HG03064 (cell line): Measurements from ENCODE around the gene TOR4A.

ENCODE experiments used
- ATAC-seq: cut with Tn5 transposase; IDR thresholded peaks from one replicate; pipeline ENCODE4 v1.9.1; 2021; ENCODE audit warnings: low read depth; ENCODE audit not compliant: unreplicated experiment

The TOR4A gene

GRCh38 chr9:137269231-137269772 lies 8.2 kb upstream of the TOR4A start:
- ATAC-seq: no peak

- no peak for ATAC-seq
These were observed 6.4 kb upstream of the TOR4A start for GRCh38 chr9:137270929-137271695.

- no peak for ATAC-seq
These were observed 5.8 kb upstream of the TOR4A start for GRCh38 chr9:137271696-137272076.

- ATAC-seq: no peak
These were observed 5.1 kb upstream of the TOR4A start for GRCh38 chr9:137272241-137273094.

- no peak for ATAC-seq
These were observed 4.4 kb upstream of the TOR4A start for GRCh38 chr9:137273095-137273490.

GRCh38 chr9:137273611-137274320 lies 3.8 kb upstream of the TOR4A start:
- no peak for ATAC-seq

GRCh38 chr9:137275203-137275587 lies 2.3 kb upstream of the TOR4A start:
- ATAC-seq: no peak

GRCh38 chr9:137275588-137276472 lies 1.7 kb upstream of the TOR4A start:
- no peak for ATAC-seq

- ATAC-seq: no peak
These were observed 825 bp upstream of the TOR4A start for GRCh38 chr9:137276473-137277328.

- no peak for ATAC-seq
These were observed 655 bp downstream of the TOR4A start for GRCh38 chr9:137278061-137278701.

- no peak for ATAC-seq
These were observed 1.5 kb downstream of the TOR4A start for GRCh38 chr9:137278721-137279711.

GRCh38 chr9:137279741-137280473 lies 2.4 kb downstream of the TOR4A start:
- ATAC-seq: no peak

- ATAC-seq: no peak
These were observed 3.2 kb downstream of the TOR4A start for GRCh38 chr9:137280474-137281344.

GRCh38 chr9:137281345-137282116 lies 4.0 kb downstream of the TOR4A start:
- ATAC-seq: no peak

GRCh38 chr9:137286975-137287383 lies 9.5 kb downstream of the TOR4A start:
- ATAC-seq: no peak
